Measurements from ENCODE around the gene LRRC8D.

LRRC8D gene

DNA sequence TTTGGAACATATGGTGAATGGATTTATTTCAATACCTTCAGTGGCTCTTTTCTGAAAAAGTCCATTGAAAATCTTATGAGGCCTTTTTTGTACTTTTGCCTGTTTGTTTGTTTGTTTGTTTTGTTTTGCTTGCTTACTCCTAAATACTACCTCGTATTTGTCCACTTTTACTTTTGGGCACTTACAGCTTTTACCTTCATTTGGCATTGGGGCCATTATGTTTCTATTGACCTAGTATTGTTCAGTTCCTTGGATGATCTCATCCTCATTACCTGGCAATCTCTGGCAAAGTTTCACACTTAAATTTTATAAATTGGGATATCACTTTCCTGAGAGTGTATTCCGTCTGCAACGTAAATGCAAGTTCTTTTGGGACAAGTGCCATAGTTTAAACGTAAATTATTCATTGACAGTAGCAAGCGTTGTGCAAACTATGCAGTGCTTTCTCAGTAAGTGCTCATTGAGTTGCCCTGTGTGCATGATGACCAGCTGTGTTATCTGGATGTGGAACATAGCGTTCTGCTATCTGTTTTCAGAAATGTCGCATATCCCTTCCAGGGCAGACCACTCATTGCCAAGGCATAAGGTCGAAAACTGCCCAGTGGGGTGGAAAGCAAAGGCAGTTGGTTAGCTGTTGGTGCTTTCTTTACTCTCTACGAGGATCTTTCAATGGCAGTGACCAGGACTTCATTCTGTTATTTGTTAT, 51.1 kb downstream of the LRRC8D start:
- FAIRE-seq (no peak), DNase-seq (ENCODE audit: insufficient read length, low spot score) (no peak)
- TF ChIP-seq, protein P1, sequence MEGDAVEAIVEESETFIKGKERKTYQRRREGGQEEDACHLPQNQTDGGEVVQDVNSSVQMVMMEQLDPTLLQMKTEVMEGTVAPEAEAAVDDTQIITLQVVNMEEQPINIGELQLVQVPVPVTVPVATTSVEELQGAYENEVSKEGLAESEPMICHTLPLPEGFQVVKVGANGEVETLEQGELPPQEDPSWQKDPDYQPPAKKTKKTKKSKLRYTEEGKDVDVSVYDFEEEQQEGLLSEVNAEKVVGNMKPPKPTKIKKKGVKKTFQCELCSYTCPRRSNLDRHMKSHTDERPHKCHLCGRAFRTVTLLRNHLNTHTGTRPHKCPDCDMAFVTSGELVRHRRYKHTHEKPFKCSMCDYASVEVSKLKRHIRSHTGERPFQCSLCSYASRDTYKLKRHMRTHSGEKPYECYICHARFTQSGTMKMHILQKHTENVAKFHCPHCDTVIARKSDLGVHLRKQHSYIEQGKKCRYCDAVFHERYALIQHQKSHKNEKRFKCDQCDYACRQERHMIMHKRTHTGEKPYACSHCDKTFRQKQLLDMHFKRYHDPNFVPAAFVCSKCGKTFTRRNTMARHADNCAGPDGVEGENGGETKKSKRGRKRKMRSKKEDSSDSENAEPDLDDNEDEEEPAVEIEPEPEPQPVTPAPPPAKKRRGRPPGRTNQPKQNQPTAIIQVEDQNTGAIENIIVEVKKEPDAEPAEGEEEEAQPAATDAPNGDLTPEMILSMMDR (IDR thresholded peaks at IDR 0.05; ENCODE audit: insufficient read depth, missing control alignments), result no peak

DNA sequence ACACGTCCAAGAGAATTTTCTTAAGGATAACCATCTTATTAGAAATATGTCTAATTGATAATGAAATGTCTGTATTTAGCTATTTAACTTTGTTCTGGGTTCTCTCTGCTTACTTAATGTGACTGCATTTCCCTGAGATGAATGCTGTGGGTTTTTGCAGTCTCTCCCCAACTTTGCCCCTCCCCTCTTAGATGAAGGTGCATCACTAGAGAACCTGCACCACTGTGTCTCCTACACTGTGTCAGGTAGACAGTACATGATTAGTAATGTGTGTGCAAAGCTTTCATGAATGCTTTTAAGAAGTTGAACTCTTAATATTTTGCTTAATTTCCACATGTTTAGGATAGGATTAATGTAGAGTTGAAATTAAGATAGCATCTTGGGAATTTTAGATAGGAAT, 51.7 kb downstream of the LRRC8D start:
- DNase-seq (ENCODE audit: insufficient read length, low spot score) (no peak), FAIRE-seq (no peak)
- TF ChIP-seq, protein P1 (IDR thresholded peaks at IDR 0.05; ENCODE audit: insufficient read depth, missing control alignments), result no peak

DNA sequence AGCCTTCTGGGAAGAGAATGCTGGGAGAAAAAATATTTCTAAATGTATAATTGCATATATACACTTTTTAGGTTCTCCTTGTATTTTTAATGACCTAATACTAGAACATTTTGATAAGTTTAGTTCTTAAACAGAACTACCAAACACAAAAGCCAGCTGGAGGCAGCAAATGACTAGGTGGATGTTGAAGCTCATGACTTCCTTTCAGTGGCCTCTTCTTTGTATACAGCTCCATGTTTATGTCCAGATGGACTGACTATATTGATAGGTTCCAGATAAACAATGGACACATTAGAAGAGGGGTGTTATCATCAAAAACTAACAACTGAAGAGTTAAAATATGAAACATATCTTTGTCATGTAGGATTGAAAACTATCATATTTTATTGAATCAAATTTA, 52.5 kb downstream of the LRRC8D start:
- TF ChIP-seq, protein P1 (IDR thresholded peaks at IDR 0.05; ENCODE audit: insufficient read depth, missing control alignments), result no peak
- no peak for DNase-seq (ENCODE audit: insufficient read length, low spot score)
- FAIRE-seq, result no peak

DNA sequence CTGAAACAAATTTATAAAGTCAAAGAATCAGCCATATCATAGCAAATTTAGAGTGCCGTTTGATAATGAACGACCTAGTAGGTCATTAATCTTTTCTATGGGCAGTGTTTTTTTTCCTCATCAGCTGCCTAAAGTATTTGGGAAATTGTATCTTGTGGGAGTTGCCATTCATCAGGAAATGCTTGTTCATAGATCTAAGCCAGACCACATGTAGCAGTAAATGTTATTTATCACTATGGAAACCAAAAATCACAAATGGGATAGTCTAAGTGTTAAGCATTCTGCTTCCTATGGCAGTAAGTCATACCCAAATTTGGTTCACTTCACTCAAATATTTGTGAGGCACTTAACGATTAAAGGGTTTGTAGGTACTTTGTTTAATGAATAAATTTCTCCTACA, 52.9 kb downstream of the LRRC8D start:
- FAIRE-seq (no peak), DNase-seq (ENCODE audit: insufficient read length, low spot score) (no peak)
- TF ChIP-seq, protein P1 (IDR thresholded peaks at IDR 0.05; ENCODE audit: insufficient read depth, missing control alignments), result no peak

DNA sequence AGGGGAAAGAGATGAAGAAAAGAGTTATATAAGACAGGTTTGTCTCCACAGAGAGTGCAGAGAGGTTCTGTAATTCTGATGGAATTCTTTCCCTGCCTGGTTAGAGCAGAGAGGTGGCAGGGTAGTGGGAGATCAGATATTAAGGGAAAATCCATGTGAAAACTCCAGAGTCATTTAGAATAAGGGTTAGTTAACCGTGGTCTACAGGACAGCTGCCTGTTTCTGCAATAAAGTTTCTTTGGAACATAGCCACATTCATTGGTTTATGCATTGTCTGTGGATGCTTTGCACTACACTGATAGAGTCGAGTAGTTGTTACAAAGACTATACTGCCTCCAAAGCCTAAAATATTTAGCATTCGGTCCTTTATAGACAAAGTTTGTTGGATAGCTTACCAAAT, 55.6 kb downstream of the LRRC8D start:
- no peak for DNase-seq (ENCODE audit: insufficient read length, low spot score)
- TF ChIP-seq, protein P1 (IDR thresholded peaks at IDR 0.05; ENCODE audit: insufficient read depth, missing control alignments), result no peak
- FAIRE-seq, result no peak

DNA sequence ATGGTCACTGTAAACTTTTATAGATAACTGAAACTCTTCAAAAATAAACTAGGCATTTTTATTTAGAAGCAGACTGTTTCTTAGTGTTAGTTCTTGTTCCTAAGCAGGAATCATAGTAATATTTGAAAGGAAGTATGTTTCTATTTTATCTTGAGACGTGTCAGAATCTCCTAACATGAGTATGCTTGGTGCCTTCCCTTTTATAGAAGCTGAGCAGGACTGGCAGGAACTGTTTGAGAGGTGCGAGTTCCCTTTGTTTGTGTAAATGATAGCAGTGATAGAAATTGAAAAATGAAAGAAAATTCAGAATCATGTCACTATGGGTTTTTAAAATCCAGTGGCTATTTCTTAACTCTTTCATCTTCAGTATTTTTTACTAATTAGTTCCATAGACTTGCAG, 56.9 kb downstream of the LRRC8D start:
- no peak for FAIRE-seq
- TF ChIP-seq, protein P1 (IDR thresholded peaks at IDR 0.05; ENCODE audit: insufficient read depth, missing control alignments), result no peak
- DNase-seq (ENCODE audit: insufficient read length, low spot score), result no peak

DNA sequence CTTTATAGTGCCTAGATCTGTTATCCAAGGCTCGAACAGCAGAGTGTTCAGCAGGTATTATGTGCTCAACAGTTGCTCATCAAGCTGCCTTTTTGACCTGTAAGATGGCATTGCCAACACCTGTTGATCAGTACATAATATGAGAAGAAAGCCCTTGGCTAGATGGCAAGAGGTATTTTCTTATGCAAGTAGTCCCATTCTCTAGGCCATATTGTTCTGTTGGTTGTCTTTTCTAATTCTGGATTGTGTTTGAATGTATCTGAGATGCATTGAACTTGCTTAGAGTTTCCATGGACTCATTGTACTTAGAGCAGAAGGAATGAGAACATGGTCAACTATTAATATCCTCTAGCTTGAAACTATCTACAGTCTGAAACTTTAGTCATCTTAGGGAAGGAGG, 57.4 kb downstream of the LRRC8D start:
- DNase-seq (ENCODE audit: insufficient read length, low spot score), result no peak
- FAIRE-seq, result no peak
- TF ChIP-seq, protein P1 (IDR thresholded peaks at IDR 0.05; ENCODE audit: insufficient read depth, missing control alignments), result no peak
